Activated CD4-positive, alpha-beta T cell treated with anti-CD3 and anti-CD28 coated beads for 48 hours (primary cell): ENCODE data around the gene AP3M1.

Source experiments
- DNase-seq: peaks from one replicate; pipeline ENCODE4 v3.0.0-alpha.2; 2020

AP3M1 gene

DNA sequence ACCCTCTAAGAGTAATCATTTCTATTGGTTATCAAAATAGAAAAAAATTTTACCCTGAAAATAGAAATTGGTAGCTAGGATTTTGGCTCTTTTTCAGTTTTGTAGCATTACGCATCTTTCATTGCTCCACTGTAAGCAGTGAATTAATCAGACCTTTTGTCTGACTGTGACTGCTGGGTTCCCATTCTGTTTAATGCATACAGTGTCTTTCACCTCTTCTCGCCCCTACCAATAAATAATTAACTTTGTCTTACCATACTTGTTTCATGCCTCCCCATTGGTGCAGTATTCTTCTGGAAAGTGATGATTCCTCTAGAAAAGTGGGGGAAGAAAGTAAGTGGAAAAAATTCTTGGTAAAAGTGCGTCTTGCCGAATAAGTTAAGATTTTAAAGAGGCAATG is 73.2 kb downstream of the AP3M1 start:
- no peak for DNase-seq

DNA sequence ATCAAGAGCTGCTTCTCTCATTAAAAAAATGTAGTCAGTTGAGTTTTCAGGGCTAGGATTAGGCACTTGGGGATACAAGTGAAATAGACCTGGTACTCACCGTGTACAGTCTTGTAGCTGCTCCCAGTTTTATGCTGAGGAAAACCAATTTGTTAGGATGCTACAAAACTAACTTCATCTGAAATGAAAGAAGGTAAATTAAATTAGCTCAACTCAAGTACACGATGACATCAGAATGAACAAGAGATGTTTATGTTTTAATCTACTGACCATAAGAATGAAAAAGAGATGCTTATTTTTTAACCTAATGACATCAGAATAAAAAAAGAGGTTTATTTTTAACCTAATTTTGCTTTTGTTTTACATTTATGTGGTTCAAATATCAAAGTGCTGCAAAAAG is 73.7 kb downstream of the AP3M1 start:
- no peak for DNase-seq

DNA sequence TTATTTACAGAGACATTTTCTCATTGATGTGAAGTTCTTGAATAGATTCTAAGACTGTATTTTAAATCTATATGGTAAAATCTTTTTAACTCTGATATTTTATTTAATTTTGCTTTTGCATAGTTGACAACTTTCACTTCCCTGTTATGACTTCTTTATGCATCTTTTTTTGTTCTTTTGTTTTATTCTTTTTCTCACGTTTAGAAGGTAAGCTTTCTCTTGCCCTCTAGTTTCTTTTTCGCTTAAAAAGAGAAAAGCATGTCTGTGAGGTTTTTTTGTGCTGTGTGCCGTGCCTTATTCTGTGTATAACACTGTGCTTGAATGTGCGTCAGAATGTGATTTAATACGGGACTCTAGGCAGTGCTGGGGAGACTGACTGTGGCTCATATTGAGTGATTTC is 74.7 kb downstream of the AP3M1 start:
- no peak for DNase-seq

DNA sequence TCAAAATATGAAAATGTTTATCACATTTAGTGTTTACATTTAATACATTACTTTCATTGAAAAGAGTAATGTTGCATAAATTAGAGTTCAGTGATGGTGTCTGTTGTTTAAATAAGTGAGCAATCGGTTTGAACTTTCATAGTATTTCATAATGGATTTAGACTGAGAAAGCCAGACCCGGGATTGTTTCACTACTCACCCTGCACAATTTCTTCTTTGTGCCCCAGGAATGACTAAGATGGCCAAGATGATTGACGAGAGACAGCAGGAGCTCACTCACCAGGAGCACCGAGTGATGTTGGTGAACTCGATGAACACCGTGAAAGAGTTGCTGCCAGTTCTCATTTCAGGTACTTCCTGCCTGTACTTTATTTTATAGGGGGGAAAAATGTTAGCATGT is 78.1 kb downstream of the AP3M1 start:
- DNase-seq: no peak

DNA sequence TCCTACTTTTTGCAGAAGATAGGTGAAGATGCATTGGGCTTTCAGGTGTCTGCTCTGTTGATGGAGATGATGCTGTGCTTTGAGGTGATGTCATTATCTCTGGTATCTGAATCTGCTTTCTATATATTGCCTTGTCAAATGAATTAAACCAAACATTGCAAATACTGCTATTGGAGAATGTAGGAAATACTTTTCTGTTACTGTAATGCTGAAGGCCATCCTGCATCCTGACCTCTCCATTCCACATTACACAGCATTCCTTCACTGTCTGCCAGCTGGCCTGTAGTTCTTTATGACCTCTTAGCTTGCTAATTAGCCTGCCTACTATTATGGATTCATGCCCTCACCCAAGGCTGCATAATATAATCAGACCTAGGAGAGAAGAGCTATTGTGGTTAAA is 79.5 kb downstream of the AP3M1 start:
- no peak for DNase-seq
